CD4-positive, alpha-beta T cell (primary cell): ENCODE measurements around the gene SAMD14. TPM values are rescaled to one million over a fixed set of nuclear protein-coding genes. Genes with fewer than 3 reads are reported as not detected.

ENCODE experiments used
- ATAC-seq: fragments of 200-7000 bp; cut with Tn5 transposase; one replicate; pipeline ENCODE4 v1.10.0; 2022; ENCODE audit warnings: mild to moderate bottlenecking; ENCODE audit not compliant: poor library complexity
- CTCF ChIA-PET: fragments of 350-600 bp; sonication (Branson Sonifier 250); formaldehyde crosslinking; loops from one replicate; lab custom pipeline; 2021; ENCODE audit warnings: antibody characterized with exemption, inconsistent platforms; lab: Charles Lee
- POLR2A ChIA-PET: fragments of 350-600 bp; sonication (Branson Sonifier 250); formaldehyde crosslinking; loops from one replicate; lab custom pipeline; 2021; ENCODE audit warnings: antibody characterized with exemption, inconsistent platforms; lab: Charles Lee
- DNase-seq, 14 experiments: peaks; one replicate each; pipeline ENCODE4 v3.0.0-alpha.2; 2013 to 2020; ENCODE audit warnings: mixed read lengths in 2 of 14
- H3K27ac ChIP-seq, 2 donors: one replicate each; pipeline versions ENCODE4 v1.5.1 to v1.7.0; 2013; ENCODE audit warnings: low read length in 2 of 2, low read depth in 1 of 2, mild to moderate bottlenecking in 1 of 2
- H3K27me3 ChIP-seq, 2 experiments: 1 replicate in 1 of 2; 2 replicates in 1 of 2; pipeline versions ENCODE4 v1.6.1 to v1.7.0; 2013; ENCODE audit warnings: low read length in 2 of 2, control low read depth in 1 of 2, mild to moderate bottlenecking in 1 of 2, moderate library complexity in 1 of 2; ENCODE audit not compliant: insufficient read depth in 2 of 2, control insufficient read depth in 1 of 2
- H3K36me3 ChIP-seq: one replicate; pipeline ENCODE4 v1.6.1; 2013; ENCODE audit warnings: low read length, control low read depth; ENCODE audit not compliant: insufficient read depth
- H3K4me1 ChIP-seq: one replicate; pipeline ENCODE4 v1.6.1; 2013; ENCODE audit warnings: low read length, control low read depth; ENCODE audit not compliant: insufficient read depth
- H3K4me3 ChIP-seq: one replicate; pipeline ENCODE4 v1.5.1; 2013; ENCODE audit warnings: mild to moderate bottlenecking, low read length, moderate library complexity
- H3K9me3 ChIP-seq, 2 experiments: 1 replicate in 1 of 2; 2 replicates in 1 of 2; pipeline versions ENCODE4 v1.6.1 to v1.7.0; 2013; ENCODE audit warnings: low read length in 2 of 2, mild to moderate bottlenecking in 2 of 2, control low read depth in 1 of 2, moderate library complexity in 1 of 2; ENCODE audit not compliant: control insufficient read depth in 1 of 2, insufficient read depth in 1 of 2
- H3K27ac Mint-ChIP-seq: one replicate; pipeline ENCODE4 v1.8.0; 2020; ENCODE audit warnings: mixed read lengths
- H3K27me3 Mint-ChIP-seq: one replicate; pipeline ENCODE4 v1.8.0; 2021; ENCODE audit warnings: mixed read lengths
- H3K36me3 Mint-ChIP-seq: one replicate; pipeline ENCODE4 v1.8.0; 2021; ENCODE audit warnings: low read depth, mixed read lengths
- H3K4me1 Mint-ChIP-seq: one replicate; pipeline ENCODE4 v1.8.0; 2021; ENCODE audit warnings: low read depth, mixed read lengths
- H3K4me3 Mint-ChIP-seq: one replicate; pipeline ENCODE4 v1.8.0; 2020; ENCODE audit warnings: mild to moderate bottlenecking, mixed read lengths
- H3K9me3 Mint-ChIP-seq: one replicate; pipeline ENCODE4 v1.8.0; 2020; ENCODE audit warnings: mixed read lengths
- intact Hi-C, 2 experiments: fragments of 100-400 bp; cut with DNase I in 1 of 2; cut with micrococcal nuclease in 1 of 2; formaldehyde crosslinking; loops; one replicate each; pipeline versions ENCODE4 v1.15.1 to v1.9.0; 2023 to 2025; cut with DNase I, micrococcal nuclease
- total RNA-seq, 174 experiments: library from RNA in 2 of 174; stranded (reverse) in 2 of 174; gene quantifications; one replicate each; pipeline ENCODE4 v1.2.3 and lab custom pipeline; 2021 to 2026
- TF ChIP-seq, protein P1 (sequence below): fragments of 200-600 bp; IDR thresholded peaks from one replicate; pipeline ENCODE4 v1.8.0; 2022; ENCODE audit warnings: antibody characterized with exemption, mild to moderate bottlenecking

SAMD14 gene
- total RNA-seq, 2 experiments from 2014 or later: 0.33 to 0.53 TPM

DNA sequence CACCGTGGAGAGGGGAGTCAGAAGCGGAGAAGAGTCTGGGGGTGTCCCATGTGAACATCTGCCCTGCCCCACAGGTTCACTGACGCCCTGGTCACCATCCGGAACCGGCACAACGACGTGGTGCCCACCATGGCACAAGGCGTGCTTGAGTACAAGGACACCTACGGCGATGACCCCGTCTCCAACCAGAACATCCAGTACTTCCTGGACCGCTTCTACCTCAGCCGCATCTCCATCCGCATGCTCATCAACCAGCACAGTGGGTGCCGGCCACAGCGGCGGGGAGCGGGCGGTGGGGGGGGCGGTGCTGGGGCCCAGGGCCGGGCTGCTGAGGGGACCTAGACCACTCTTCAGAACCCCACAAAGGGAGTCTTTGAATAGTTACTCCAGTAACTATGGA, 24.1 kb downstream of the SAMD14 start:
- Mint-ChIP-seq H3K27ac (no peak overlapping the region), H3K9me3 (no peaks in the 10 kb centered on the region), H3K27me3 (no peaks in the 10 kb centered on the region), H3K4me1 (peaks cover under 1% of the 10 kb centered on the region), H3K4me3 (no peak overlapping the region), H3K36me3 (peaks cover 39% of the 10 kb centered on the region)
- intact Hi-C loops: no loop called here
- H3K27ac ChIP-seq: no peak overlapping the region
- H3K27me3 ChIP-seq: no peaks in the 10 kb centered on the region
- TF ChIP-seq, protein P1, sequence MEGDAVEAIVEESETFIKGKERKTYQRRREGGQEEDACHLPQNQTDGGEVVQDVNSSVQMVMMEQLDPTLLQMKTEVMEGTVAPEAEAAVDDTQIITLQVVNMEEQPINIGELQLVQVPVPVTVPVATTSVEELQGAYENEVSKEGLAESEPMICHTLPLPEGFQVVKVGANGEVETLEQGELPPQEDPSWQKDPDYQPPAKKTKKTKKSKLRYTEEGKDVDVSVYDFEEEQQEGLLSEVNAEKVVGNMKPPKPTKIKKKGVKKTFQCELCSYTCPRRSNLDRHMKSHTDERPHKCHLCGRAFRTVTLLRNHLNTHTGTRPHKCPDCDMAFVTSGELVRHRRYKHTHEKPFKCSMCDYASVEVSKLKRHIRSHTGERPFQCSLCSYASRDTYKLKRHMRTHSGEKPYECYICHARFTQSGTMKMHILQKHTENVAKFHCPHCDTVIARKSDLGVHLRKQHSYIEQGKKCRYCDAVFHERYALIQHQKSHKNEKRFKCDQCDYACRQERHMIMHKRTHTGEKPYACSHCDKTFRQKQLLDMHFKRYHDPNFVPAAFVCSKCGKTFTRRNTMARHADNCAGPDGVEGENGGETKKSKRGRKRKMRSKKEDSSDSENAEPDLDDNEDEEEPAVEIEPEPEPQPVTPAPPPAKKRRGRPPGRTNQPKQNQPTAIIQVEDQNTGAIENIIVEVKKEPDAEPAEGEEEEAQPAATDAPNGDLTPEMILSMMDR: no peak
- ChIA-PET POLR2A (no interaction called here), CTCF (no interaction called here)
- H3K36me3 ChIP-seq: peaks cover 41% of the 10 kb centered on the region
- H3K4me3 ChIP-seq: no peak overlapping the region
- DNase-seq (no peak), ATAC-seq (no peak)
- H3K9me3 ChIP-seq: no peaks in the 10 kb centered on the region
- H3K4me1 ChIP-seq: no peaks in the 10 kb centered on the region

DNA sequence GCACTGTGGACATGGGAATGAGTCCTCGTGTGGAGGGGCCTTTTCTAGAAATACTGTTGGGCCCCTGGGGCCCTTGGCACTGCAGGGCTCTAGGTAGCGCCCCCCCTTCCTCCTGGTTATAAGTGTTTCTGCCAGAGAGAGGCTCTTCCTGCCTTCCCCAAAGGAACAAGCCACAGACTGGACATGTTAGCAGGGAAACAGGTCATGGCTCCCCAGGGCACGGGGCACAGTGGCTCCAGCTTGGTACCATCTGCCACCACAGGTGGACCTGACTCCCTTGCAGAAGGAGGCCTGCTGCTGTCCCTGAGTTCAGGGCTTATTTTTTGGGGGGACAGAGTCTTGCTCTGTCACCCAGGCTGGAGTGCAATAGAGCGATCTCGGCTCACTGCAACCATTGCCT, 26.0 kb downstream of the SAMD14 start:
- DNase-seq (no peak), ATAC-seq (no peak)
- Mint-ChIP-seq H3K36me3 (peaks cover 48% of the 10 kb centered on the region), H3K4me3 (no peak overlapping the region), H3K9me3 (no peaks in the 10 kb centered on the region), H3K27ac (no peak overlapping the region), H3K4me1 (peaks cover 12% of the 10 kb centered on the region), H3K27me3 (no peaks in the 10 kb centered on the region)
- intact Hi-C loops: no loop called here
- no peaks in the 10 kb centered on the region for H3K27me3 ChIP-seq
- POLR2A ChIA-PET: interaction anchor here (1.2 kb wide), 1 partner anchor 10 kb away, joined by 4 read pairs; no protein-coding TSS in a partner anchor
- no peaks in the 10 kb centered on the region for H3K9me3 ChIP-seq
- H3K4me1 ChIP-seq: no peaks in the 10 kb centered on the region
- TF ChIP-seq, protein P1: no peak
- no peak overlapping the region for H3K4me3 ChIP-seq
- H3K27ac ChIP-seq: no peak overlapping the region
- peaks cover 47% of the 10 kb centered on the region for H3K36me3 ChIP-seq
- CTCF ChIA-PET: interaction anchor here (1.7 to 2.4 kb wide), 2 partner anchors 10 to 11 kb away, joined by 4 to 9 read pairs; no protein-coding TSS in a partner anchor

DNA sequence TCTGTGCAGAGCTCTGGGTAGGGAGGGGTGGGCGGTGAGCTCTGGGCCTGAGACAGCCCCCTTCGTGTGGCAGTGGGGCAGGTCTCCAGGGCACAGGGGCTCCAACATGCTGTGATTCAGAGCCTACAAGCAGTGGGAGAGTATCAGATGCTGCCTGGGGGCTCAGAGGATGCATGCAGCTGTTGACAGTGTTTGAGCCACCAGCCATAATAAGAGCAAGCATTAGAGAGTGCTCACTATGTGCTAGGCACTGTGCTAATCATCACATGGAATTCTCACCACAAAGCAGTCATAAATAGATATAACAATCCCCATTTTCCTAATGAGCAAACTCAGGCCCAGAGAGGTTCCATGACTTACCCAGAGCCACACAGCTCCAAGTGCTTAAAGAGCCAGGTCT, 26.7 kb downstream of the SAMD14 start:
- Histone ChIP-seq H3K9me3 (no peaks in the 10 kb centered on the region), H3K27me3 (no peaks in the 10 kb centered on the region), H3K4me3 (no peak overlapping the region), H3K4me1 (no peaks in the 10 kb centered on the region), H3K36me3 (peaks cover 47% of the 10 kb centered on the region), H3K27ac (no peak overlapping the region)
- Mint-ChIP-seq H3K4me3 (no peak overlapping the region), H3K27me3 (no peaks in the 10 kb centered on the region), H3K4me1 (peaks cover 12% of the 10 kb centered on the region), H3K9me3 (no peaks in the 10 kb centered on the region), H3K27ac (no peak overlapping the region), H3K36me3 (peaks cover 50% of the 10 kb centered on the region)
- TF ChIP-seq, protein P1: no peak
- DNase-seq (no peak), ATAC-seq (no peak)
- intact Hi-C loops: no loop called here
- CTCF ChIA-PET: interaction anchor here (1.7 to 2.4 kb wide), 2 partner anchors 9 to 12 kb away, joined by 4 to 9 read pairs; no protein-coding TSS in a partner anchor
- POLR2A ChIA-PET: interaction anchor here (1.2 kb wide), 1 partner anchor 9 kb away, joined by 4 read pairs; no protein-coding TSS in a partner anchor
